ENCODE measurements around the gene EXOSC9.

EXOSC9 gene

GRCh38 chr4:121842862-121843261 lies 41.7 kb downstream of the EXOSC9 start:
- Histone ChIP-seq H3K9me3 (no peaks in the 10 kb centered on the region), H3K4me3 (ENCODE audit: low read depth, low read length) (no peak overlapping the region), H3K4me1 (no peaks in the 10 kb centered on the region; the same call in 1 of the 2 replicates), H3K36me3 (no peaks in the 10 kb centered on the region), H3K27me3 (no peaks in the 10 kb centered on the region)
- no peak for TF ChIP-seq CTCF (IDR thresholded peaks at IDR 0.05; ENCODE audit: low read depth, low read length)
- DNase-seq = no peak

- H3K4me3 ChIP-seq (ENCODE audit: low read depth, low read length) = no peak overlapping the region
- no peak for TF ChIP-seq CTCF (IDR thresholded peaks at IDR 0.05; ENCODE audit: low read depth, low read length)
- no peaks in the 10 kb centered on the region for H3K4me1 ChIP-seq
- H3K36me3 ChIP-seq = no peaks in the 10 kb centered on the region
- H3K27me3 ChIP-seq = no peaks in the 10 kb centered on the region
- no peaks in the 10 kb centered on the region for H3K9me3 ChIP-seq
- no peak for DNase-seq
Measured at GRCh38 chr4:121846662-121847061, 45.5 kb downstream of the EXOSC9 start.

GRCh38 chr4:121851354-121851753 lies 50.2 kb downstream of the EXOSC9 start:
- Histone ChIP-seq H3K36me3 (no peaks in the 10 kb centered on the region), H3K9me3 (no peaks in the 10 kb centered on the region), H3K27me3 (no peaks in the 10 kb centered on the region), H3K4me3 (ENCODE audit: low read depth, low read length) (no peak overlapping the region), H3K4me1 (no peaks in the 10 kb centered on the region)
- TF ChIP-seq CTCF (IDR thresholded peaks at IDR 0.05; ENCODE audit: low read depth, low read length) = no peak
- no peak for DNase-seq

GRCh38 chr4:121860121-121860520 lies 59.0 kb downstream of the EXOSC9 start:
- no peaks in the 10 kb centered on the region for H3K4me1 ChIP-seq
- DNase-seq = no peak
- no peak overlapping the region for H3K4me3 ChIP-seq (ENCODE audit: low read depth, low read length)
- no peaks in the 10 kb centered on the region for H3K27me3 ChIP-seq
- H3K36me3 ChIP-seq = peaks cover 3% of the 10 kb centered on the region; the same call in 1 of the 2 replicates
- no peaks in the 10 kb centered on the region for H3K9me3 ChIP-seq
- no peak for TF ChIP-seq CTCF (IDR thresholded peaks at IDR 0.05; ENCODE audit: low read depth, low read length)

GRCh38 chr4:121861426-121861825 lies 60.3 kb downstream of the EXOSC9 start:
- Histone ChIP-seq H3K9me3 (no peaks in the 10 kb centered on the region), H3K27me3 (no peaks in the 10 kb centered on the region), H3K36me3 (peaks cover 3% of the 10 kb centered on the region; the same call in 1 of the 2 replicates), H3K4me1 (no peaks in the 10 kb centered on the region), H3K4me3 (ENCODE audit: low read depth, low read length) (no peak overlapping the region)
- no peak for TF ChIP-seq CTCF (IDR thresholded peaks at IDR 0.05; ENCODE audit: low read depth, low read length)
- DNase-seq = no peak

- Histone ChIP-seq H3K36me3 (peaks cover 3% of the 10 kb centered on the region; the same call in 1 of the 2 replicates), H3K4me3 (ENCODE audit: low read depth, low read length) (no peak overlapping the region), H3K27me3 (no peaks in the 10 kb centered on the region), H3K9me3 (no peaks in the 10 kb centered on the region), H3K4me1 (no peaks in the 10 kb centered on the region)
- no peak for TF ChIP-seq CTCF (IDR thresholded peaks at IDR 0.05; ENCODE audit: low read depth, low read length)
- DNase-seq = no peak
Measured at GRCh38 chr4:121863799-121864198, 62.7 kb downstream of the EXOSC9 start.
